Activated CD8-positive, alpha-beta memory T cell treated with anti-CD3 and anti-CD28 coated beads, Interleukin-2, amount 50 U/mL, for 24 hours (primary cell): Measurements from ENCODE around the gene ERC1.

Experiments
- DNase-seq: peaks from one replicate; pipeline ENCODE4 v3.0.0-alpha.2; 2020; ENCODE audit errors: extremely low read depth

Gene ERC1

DNA sequence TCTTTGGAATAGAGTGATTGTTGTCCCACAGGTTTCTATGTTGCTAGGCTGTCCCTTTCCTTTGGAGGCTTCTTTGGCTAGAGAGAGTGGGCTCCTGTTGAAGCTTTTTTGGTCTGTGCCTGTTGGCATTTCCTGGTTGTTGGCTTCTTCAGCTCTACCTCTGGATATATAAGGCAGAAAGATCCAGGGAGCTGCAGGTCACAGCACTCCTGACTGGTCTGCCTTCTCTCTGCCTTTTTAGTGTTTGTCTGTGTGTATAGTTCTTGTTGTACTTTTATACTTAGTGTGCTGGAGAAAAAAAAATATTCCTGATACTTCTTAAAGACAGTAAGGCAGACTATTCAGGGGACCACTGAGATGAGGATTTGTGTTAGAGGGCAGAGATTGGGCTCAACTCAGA is 400.7 kb downstream of the ERC1 start:
- no peak for DNase-seq

DNA sequence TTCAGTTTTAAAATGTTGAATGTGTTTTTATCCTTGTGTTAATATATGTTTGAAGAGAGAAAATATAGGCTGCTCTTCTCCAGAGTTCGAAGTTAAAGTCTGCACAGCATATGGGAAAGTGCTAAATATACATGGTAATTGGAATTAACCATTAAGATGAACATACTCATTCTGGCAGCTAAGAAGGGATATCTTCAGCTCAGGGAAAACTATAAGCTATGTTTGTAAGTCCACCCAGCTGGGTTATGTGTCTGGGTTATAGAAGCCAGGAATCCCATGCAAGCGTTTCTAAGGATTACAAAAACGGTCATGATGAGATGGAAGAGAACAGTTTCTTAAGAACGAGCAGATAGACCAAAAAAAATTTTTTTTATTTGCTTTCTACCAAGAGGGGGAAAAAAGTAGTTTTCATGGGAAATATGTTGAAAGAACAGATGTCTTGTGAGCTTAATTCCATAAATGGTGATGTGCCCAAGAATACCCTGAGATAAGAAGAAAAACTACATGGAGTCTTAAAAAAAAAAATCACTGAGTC is 404.5 kb downstream of the ERC1 start:
- DNase-seq, result no peak

DNA sequence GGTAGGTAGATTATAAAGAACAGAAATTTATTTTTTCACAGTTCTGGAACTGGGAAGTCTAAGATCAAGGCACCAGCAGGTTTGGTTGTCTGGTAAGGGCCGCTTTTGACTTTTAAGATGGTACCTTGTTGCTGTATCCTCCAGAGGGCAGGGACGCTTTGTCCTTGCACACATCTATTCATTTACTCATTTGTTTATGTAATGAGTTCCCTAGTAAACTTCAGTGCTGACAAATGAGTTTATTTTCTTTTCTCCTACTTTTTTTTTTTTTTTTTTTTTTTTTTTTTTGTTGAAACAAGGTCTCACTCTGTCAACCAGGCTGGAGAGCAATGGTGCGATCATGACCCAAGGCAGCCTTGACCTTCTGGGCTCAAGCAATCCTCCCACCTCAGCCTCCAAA is 407.6 kb downstream of the ERC1 start:
- DNase-seq, result no peak

DNA sequence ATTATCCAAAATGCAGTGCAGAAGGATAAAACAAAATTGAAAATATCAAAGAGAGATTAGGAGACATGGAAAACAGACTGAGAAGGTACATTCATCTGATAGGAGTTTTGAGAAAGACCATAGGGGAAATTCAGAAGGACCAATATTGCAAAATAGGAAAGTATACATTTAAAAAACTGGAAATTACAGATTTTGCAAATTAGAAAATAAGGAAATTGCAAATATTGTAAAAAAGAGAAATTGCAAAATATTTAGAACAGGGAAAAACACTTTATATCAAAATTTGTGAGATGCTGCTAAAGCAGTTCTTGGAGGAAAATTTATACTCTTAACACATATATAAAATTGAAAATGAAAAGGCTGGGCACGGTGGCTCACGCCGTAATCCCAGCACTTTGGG is 410.9 kb downstream of the ERC1 start:
- DNase-seq, result no peak

DNA sequence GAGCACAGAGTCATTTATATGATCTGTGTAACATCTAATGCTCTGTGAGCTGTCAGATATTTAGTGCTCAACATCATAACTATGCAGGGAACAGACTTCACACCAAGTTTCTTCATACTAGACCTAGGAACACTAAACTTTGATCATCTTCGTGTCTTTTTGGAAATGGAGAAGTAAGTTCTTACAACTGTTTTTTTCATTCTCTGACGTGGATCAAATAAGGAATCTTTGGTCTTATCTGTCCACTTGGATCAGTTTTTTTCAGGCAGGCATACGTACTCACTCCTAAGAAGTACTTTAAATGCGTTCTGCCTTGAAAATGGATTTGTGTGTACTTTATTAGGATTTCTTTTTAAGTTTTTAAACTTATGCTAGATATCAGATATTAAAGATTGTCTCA is 412.4 kb downstream of the ERC1 start:
- no peak for DNase-seq

DNA sequence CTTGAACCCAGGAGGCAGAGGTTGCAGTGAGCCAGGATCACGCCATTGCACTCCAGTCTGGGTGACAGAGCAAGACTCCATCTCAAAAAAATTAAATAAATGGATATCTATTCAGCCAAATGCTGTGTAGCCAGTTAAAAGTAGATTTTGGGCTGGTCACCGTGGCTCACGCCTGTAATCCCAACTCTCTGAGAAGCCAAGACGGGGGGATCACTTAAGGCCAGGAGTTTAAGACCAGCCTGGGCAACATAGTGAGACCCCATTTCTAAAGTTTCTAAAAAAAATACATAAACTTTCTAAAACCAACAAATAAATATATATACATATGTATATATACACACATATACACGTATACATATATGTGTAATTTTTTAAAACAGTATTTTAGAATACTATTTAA is 414.6 kb downstream of the ERC1 start:
- DNase-seq, result no peak

DNA sequence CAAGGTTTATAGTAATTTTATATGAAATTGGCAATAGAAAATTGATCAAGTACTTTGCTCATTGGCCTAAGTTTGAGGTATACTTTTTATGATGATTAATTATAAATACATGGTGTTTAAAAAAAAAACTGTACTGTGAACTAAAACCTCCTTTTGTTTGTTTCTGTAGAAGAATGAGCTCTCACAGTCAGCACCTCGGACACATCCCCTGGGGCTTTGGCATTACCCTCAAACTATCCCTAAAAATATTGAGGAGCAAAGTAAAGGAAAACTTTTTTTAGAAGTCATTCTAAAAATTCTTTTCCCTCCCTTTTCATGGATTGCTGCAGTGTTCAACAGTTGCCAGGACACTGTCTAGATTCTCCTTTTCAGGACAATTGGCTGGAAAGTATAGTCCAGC is 419.8 kb downstream of the ERC1 start:
- DNase-seq, result no peak

DNA sequence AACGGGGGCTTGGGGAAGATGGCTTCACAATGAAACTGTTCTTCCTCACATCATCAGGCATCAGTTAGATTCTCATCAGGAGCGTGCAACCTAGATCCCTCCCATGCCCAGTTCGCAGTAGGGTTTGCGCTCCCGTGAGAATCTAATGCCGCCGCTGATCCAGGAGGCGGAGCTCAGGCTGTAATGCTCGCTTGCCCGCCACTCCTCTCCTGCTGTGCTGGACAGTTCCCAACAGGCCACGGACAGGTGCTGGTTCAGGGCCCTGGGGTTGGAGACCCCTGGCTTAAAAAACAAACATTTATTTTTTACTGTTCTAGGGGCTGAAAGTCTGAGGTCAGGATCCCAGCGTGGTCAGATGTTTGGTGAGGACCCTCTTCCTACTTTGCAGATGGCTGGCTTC is 422.9 kb downstream of the ERC1 start:
- DNase-seq, result no peak

DNA sequence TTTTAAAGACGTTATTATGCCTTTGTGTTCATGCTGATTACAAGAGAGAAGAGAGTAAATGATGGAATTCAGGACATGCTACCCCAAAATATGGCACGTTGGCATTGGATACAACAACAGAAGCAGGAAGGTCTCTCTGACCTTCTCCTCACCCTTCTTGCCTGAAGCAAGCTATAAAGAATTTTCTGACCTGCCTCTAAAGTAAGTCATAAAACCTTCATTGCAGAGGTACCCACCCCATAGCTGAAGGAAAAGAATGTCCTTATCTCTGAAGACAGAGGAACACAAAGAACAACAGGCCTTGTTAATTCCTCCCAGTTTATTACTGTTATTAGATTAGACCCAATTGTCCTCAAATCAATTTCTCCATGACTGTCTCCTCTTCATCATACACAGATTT is 427.1 kb downstream of the ERC1 start:
- no peak for DNase-seq

DNA sequence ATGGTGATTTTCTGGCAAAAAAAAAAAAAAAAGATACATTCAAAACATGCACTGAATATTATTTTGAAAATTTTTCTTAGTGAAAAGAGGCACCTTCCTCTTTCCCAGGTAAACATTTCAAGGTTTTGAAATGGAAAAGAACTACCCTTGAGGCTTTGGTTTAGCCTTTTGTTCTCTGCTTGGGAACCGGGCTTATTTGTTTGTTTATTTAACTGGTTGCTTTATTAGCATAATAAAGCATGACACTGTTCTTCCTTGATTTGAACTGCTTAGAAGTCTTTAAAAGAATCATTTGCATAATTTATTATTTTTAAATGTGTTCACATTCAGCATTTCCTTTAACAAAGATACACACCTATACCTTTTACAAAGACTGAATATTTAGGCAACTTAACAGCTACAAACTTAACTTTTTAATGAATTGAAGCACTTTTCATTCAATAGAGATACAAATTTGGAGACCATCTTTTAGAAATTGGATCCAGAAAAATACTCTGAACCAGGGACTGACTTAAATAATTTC is 428.9 kb downstream of the ERC1 start:
- no peak for DNase-seq

DNA sequence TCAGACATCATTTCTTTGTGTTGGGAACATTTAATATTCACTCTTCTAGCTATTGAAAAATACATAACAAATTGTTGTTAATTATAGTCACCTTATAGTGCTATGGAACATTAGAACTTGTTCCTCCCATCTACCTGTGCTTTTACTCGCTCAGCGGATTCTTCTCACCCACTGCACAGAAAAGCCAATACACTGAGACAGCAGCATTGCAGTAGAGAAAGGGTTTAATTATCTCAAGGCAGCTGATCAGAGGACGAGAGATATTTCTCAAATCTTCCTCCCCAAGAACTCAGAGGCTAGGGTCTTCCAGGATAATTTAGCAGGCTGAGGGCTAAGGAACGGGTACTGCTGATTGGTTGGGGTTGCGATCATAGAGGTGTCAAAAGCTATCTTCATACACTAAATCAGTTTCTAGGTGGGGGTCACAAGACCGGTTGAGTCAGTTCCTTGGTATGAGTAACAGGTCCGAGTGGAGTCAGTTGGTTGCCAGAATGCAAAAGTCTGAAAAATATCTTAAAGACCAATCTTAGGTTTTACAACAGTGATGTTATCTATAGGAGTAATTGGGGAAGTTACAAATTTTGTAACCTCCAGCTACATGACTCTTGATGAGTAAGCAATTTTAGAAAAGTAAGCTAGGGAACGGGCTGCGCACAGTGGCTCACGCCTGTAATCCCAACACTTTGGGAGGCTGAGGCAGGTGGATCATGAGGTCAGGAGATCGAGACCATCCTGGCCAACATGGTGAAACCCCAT is 430.2 kb downstream of the ERC1 start:
- no peak for DNase-seq

DNA sequence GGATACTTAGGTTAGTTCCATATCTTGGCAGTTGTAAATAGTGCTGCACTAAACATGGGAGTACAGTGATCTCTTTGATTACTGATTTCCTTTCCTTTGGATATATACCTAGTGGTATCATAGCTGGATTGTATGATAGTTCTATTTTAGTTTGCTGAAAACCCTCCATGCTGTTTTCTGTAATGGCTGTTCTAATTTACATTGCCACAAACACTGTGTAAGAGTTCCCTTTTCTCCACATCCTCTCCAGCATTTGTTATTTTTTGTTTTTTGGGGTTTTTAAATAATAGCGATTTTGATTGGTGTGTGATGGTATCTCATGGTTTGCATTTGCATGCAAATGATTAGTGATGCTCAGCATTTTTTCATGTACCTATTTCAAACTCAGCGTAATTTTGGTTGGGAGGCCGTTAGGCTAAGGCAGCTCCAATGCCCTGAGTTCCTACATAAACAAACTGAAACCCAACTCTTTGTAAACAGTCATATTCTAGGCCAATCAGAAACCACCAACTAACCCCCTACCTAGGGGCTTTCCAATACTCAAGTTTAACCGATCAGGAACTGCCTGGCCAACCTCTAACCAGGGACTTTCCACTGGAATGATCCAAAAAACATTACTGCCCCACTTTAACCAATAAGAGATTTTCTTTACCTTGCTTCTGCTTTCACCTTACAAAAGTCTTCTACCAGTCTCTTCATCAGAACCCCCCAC is 431.7 kb downstream of the ERC1 start:
- no peak for DNase-seq

DNA sequence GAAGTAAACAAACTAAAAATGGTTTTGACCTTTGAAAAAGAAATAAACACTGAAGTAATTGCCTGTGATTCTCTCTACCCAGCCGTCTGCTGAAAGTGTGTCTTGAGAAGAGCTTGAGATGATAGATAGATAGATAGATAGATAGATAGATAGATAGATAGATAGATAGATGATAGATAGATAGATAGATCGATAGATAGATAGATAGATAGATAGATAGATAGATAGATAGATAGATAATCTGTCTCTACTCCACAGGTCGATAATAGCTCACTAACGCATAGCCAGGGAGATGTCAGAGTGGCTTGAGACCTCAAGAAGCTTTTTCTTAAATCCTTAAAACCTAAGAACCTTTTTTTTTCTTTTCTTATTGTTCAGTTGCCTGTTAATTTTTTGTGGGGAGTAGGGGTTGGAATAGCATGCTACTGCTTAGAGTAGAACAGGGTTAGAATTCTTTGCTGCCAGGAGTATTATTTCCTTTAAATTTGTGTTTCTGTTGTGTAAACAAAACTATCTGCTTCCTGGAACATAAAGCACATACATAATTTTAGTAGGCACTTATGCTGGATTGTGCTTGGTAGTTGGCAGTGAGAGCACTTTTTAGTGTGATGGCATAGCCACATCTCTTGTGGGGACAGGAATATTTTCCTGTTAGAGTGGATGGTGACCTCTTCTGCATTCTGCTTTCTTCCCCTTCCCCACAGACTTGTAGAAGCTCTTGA is 433.8 kb downstream of the ERC1 start:
- no peak for DNase-seq

DNA sequence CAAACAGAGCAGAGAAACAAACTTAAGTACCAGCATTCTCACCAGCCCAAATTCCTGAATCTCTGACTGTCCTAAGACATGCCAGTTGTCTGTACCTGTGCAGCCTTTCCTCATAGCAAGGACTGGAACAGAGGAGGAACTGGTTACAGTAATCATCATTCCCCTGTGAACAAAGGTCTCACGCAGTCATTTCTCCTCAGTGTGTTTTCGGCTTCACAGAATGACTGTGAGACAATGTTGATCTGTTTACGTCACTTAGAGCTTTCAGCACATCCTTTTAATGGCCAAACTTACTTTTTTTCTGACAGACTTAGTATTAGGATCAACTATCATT is 434.3 kb downstream of the ERC1 start:
- DNase-seq, result no peak

DNA sequence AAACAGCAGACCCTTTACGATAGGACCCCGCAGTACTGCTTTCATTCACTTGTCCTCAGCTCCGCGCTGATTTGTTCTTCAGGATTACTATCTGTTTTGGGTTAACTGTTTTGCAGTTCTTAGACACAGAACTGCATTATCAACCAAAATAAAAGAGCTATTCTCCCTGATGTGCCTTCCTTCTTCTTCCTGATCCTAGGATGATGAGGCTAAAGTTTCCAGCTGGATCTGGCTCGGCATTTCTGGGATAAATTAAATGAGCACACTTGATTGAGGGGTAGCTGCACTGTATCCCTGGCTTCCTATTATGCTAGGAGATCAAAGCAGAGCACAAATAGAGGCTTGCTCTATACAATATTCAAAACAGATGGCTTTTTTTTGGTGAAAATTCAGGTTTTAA is 437.6 kb downstream of the ERC1 start:
- no peak for DNase-seq

DNA sequence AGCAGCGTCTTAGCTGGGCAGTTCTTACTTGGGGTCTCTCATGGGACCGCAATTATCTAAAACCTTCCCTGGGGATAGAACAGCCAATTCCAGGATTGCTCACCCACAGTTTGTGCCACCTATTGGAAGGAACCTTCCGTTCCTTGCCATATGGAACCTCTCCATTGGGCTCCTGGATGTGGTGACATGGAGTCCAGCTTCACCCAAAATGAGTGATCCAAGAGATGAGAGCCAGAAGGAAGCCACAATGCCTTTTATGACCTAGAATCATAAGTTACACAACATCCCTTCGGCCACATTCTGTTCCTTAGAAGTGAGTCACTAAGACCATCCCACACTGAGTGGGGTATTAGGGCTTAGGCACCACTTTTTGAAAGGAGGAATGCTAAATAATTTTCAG is 439.0 kb downstream of the ERC1 start:
- no peak for DNase-seq

DNA sequence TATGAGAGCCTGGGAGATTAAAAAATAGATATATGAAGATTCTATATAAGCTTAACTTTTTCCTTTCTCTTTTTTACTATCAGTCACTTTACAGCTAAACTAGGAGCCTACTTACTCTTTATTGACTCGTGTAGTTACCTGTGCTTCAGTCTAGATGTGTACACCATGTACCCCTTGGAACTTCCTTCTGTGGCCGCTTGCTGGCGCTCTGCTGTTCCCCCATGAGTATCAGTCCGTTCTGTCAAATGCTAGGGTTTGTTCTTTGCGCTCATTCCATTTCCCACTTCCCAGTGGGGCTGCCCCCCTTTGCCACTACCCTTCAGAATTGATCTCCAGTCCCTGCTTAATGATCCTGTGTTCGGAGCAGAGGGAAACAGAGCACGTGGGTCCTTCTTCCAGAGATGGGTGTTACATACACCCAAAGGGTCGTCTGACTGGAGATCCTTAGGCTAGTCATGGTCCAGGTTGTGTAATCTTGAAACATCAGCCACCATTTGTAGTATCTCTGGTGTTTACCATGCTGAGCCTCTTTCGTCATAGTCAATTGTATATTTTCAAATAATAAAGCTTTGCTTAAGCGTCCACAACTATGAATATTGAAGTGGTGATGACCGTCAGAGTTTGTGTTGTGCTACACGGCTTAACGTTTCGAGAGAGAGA is 443.4 kb downstream of the ERC1 start:
- DNase-seq, result no peak

DNA sequence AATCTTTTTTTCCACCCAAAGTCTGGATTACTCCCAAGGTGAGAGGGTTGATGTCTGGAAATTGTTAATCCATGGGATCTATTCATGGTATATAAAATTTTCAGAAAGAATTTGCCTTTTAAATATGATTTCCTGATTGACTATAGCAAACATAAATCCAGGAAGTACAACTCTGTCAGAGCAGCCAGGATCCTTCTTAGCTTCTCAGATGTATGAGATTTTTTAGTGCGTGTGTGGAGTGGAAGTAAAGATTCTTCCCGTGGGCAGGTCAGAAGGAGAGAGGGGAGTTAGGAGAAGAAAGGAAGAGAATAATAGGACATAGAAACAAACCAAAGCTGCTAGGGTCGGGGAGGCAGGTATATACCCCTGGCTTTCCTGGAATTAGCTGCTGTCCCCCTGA is 444.0 kb downstream of the ERC1 start:
- no peak for DNase-seq

DNA sequence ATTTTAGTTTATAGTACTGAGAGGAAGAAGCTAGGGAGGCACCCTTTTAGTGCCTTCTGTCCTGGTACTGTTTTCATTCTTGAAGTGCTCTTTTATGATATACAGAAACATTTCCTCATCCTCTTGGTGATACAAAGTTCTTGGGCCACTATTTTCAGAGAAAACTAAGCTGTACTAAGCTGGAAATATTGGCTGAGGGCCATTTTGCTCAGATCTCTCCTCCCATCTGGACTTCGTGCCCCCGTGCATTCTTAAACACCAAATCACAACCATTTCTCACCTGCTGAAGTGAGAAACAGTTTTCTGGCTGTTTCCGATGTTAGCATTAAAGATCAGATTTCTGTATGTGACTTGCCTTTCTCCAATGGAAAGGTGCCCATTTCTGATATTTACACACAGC is 444.4 kb downstream of the ERC1 start:
- DNase-seq, result no peak

DNA sequence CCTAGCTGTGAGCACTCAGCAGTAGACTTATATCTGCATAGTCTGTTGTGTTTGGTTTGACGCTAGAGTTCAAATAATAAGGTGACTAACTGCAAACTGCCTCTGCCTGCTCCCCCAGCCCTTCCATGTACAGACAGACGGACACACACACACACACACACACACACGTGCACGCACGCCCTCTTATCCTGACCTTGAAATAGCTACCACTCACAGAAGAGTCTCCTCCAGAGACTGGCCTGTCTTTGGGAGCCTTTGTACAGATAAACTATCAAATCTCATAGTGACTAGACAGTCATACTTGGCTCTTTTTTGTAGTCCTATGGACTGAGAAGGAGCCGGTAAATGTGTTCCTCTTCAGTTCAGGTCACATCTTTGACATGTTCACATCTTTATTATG is 445.0 kb downstream of the ERC1 start:
- DNase-seq, result no peak

DNA sequence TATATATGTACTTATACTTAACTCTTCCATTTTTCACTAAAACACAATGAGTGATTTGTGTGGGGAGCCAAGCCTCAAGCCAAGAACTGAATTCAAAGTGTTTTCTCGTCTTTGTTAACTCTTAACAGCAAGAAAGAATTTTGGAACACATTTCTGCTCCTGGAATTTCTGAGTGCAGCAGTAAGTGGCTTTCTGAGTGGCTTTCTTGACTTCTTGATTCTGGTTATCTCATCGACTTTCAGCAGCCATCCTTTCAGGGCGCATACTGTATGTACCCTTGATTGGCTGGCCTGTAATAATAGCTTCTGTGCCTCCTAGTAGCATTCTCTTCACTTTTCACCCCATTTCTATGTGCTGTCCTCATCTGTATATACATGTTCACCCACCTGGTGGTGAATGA is 446.0 kb downstream of the ERC1 start:
- DNase-seq, result no peak

DNA sequence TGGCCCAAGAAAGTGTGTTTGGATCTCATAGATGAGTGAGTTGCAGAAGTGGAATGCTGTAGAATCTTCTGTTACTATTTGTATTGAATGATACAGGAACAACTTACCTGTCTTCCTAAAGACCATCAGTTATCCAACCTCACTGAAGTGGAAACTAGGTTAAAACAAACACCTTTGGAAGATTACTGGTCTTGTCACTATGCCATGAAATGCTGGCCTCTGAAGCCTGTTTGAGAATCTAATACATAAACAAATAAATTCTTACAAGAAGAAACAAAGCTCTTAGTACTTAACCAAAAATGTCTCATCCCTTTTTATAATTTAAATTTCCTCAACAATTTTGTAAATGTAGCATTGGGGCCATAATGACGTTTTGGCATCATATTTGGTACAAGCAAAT is 448.2 kb downstream of the ERC1 start:
- no peak for DNase-seq
